Hepatocyte (in vitro differentiated cells): ENCODE measurements around the gene TCOF1.

Experiments used
- EZH2phosphoT487 ChIP-seq: fragments of 200-600 bp; sonication (generic); IDR thresholded peaks from one replicate; pipeline ENCODE4 v1.6.1; 2018; ENCODE audit warnings: antibody characterized with exemption, mild to moderate bottlenecking, low read depth, moderate library complexity; ENCODE audit not compliant: unreplicated experiment, severe bottlenecking
- TF ChIP-seq, protein P1 (sequence below): fragments of 200-600 bp; sonication (generic); IDR thresholded peaks from 2 replicates; pipeline ENCODE4 v1.5.1; 2016; ENCODE audit warnings: antibody characterized with exemption, mild to moderate bottlenecking; ENCODE audit not compliant: poor library complexity

DNA sequence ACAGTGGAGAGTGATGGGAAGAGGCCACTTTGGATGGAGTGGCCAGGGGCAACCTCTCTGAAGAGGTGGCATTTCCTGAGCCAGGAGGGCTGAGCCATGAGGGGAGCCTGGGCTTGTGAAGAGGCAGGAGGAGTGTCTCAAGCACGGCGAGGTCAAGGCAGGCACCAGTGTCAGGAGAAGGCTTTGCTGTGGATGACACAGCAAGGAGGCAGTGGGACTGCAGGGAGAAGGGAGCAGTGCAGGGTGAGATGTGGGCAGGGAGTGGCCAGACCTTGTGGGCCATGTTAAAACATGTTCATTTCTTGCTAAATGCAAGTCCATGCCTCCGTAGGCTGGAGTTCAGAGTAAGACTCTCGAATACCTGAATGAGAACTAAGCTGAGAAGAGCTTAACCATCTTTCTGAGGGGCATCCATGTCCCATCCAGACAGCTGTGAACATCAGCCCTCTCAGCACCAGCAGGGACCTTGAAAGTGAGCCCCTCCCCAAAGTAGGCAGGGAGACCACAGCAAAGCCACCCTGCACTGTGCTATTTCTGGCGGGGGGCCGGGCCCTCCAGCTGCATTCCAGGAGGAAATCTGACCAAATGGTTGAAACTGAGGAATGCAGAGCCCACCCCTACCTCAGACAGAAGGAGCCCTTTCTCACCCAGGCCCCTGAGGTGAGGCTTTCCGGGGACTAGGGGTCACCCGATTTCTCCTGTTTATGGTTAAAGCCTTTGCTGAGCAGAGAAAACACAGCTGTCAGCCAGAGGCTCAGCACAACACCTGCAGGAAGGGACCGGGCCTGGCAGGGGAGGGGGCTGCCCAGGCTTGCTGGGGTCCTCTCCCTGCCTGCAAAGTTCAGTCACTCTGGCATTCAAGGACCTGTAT, 38.6 kb upstream of the TCOF1 start:
- TF ChIP-seq, protein P1, sequence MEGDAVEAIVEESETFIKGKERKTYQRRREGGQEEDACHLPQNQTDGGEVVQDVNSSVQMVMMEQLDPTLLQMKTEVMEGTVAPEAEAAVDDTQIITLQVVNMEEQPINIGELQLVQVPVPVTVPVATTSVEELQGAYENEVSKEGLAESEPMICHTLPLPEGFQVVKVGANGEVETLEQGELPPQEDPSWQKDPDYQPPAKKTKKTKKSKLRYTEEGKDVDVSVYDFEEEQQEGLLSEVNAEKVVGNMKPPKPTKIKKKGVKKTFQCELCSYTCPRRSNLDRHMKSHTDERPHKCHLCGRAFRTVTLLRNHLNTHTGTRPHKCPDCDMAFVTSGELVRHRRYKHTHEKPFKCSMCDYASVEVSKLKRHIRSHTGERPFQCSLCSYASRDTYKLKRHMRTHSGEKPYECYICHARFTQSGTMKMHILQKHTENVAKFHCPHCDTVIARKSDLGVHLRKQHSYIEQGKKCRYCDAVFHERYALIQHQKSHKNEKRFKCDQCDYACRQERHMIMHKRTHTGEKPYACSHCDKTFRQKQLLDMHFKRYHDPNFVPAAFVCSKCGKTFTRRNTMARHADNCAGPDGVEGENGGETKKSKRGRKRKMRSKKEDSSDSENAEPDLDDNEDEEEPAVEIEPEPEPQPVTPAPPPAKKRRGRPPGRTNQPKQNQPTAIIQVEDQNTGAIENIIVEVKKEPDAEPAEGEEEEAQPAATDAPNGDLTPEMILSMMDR = no peak
- no peak for TF ChIP-seq EZH2phosphoT487
